GM18867 (cell line): ENCODE results near the gene MUS81.

Experiments
- ATAC-seq: cut with Tn5 transposase; IDR thresholded peaks from one replicate; pipeline ENCODE4 v1.9.1; 2021; ENCODE audit warnings: mild to moderate bottlenecking, moderate library complexity; ENCODE audit not compliant: unreplicated experiment

Gene MUS81

GRCh38 chr11:65915101-65915820, 55.0 kb downstream of the MUS81 start:
- ATAC-seq: no peak

- no peak for ATAC-seq
These were observed 55.6 kb downstream of the MUS81 start for GRCh38 chr11:65915821-65916251.
